ENCODE measurements around the gene TICRR. TPM values are rescaled to one million over a fixed set of nuclear protein-coding genes. Genes with fewer than 3 reads are reported as not detected.

Gene TICRR
- total and polyA plus RNA-seq, 2 donors (not counting 1 experiment from before 2014, with no cell fraction given): 0.05 to 0.07 TPM

DNA sequence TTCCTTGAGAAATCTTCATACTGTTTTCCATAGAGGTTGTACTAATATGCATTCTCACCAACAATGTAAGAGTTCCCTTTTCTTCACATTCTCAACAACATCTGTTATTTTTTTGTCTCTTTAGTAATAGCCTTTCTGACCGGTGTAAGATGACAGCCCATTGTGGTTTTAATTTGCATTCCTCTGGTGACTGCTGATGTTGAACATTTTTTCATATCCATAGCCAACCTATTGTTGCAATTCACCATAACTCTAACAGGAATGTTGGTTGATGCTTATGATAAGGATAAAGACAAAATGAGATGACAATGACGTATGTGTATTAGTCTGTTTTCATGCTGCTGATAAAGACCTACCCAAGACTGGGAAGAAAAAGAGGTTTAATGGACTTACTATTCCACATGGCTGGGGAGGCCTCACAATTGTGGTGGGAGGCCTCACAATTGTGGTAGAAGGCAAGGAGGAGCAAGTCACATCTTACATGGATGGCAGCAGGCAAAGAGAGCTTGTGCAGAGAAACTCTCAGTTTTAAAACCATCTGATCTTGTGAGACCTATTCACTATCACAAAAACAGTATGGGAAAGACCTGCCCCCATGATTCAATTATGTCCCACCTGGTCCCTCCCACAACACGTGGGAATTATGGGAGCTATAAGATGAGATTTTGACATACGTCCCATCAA is 41.3 kb upstream of the TICRR start:
- no peaks in the 10 kb centered on the region for H4K20me1 ChIP-seq (ENCODE audit: control insufficient read depth, insufficient read depth, low read length, poor library complexity, severe bottlenecking)
- H3K4me1 Mint-ChIP-seq: no peaks in the 10 kb centered on the region
- no peak for ATAC-seq (ENCODE audit: low read depth)
- H3K4me3 ChIP-seq (ENCODE audit: control extremely low read depth in 1 of 5, extremely low read depth in 1 of 5, insufficient read depth in 1 of 5, low read depth in 2 of 5, low read length in 4 of 5): no peak overlapping the region
- 83% methylated on average over 1 of the region's 4 CpGs for WGBS (ENCODE audit: insufficient coverage)
- H3K9me3 ChIP-seq (ENCODE audit: control extremely low read depth in 1 of 3, control insufficient read depth in 2 of 3, insufficient read depth in 1 of 3, low read length in 2 of 3): peaks cover 5 to 15% (median 7%) of the 10 kb centered on the region in 3 donors
- CTCF ChIA-PET: no interaction called here
- TF ChIP-seq, protein P1, sequence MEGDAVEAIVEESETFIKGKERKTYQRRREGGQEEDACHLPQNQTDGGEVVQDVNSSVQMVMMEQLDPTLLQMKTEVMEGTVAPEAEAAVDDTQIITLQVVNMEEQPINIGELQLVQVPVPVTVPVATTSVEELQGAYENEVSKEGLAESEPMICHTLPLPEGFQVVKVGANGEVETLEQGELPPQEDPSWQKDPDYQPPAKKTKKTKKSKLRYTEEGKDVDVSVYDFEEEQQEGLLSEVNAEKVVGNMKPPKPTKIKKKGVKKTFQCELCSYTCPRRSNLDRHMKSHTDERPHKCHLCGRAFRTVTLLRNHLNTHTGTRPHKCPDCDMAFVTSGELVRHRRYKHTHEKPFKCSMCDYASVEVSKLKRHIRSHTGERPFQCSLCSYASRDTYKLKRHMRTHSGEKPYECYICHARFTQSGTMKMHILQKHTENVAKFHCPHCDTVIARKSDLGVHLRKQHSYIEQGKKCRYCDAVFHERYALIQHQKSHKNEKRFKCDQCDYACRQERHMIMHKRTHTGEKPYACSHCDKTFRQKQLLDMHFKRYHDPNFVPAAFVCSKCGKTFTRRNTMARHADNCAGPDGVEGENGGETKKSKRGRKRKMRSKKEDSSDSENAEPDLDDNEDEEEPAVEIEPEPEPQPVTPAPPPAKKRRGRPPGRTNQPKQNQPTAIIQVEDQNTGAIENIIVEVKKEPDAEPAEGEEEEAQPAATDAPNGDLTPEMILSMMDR (IDR thresholded peaks at IDR 0.05): no peak
- no peaks in the 10 kb centered on the region for H3K4me1 ChIP-seq (ENCODE audit: control insufficient read depth in 2 of 2, insufficient read depth in 2 of 2, low read length in 2 of 2)
- H2AFZ ChIP-seq (ENCODE audit: insufficient read depth, low read depth, low read length, poor library complexity, severe bottlenecking): no peak overlapping the region
- POLR2A ChIA-PET: no interaction called here
- no peaks in the 10 kb centered on the region for H3K36me3 ChIP-seq (replicated peaks in 1 of 2; ENCODE audit: control extremely low read depth in 1 of 2, control insufficient read depth in 1 of 2, extremely low read depth in 1 of 2, insufficient read depth in 2 of 2, low read length in 1 of 2)
- no peak overlapping the region for H3K27ac Mint-ChIP-seq
- H3K4me3 Mint-ChIP-seq: no peak overlapping the region
- H3K27ac ChIP-seq (ENCODE audit: low read length in 2 of 2): no peak overlapping the region
- intact Hi-C loops (cut with micrococcal nuclease): no loop called here
- H3K27me3 ChIP-seq (replicated peaks in 1 of 4; ENCODE audit: control extremely low read depth in 1 of 4, control insufficient read depth in 3 of 4, insufficient read depth in 4 of 4, low read length in 3 of 4): no peaks in the 10 kb centered on the region
- H3K9ac ChIP-seq (ENCODE audit: low read length): no peak overlapping the region
- H3K27me3 Mint-ChIP-seq: peaks cover 18% of the 10 kb centered on the region
- H3K79me2 ChIP-seq (ENCODE audit: control insufficient read depth, insufficient read depth, low read length): no peaks in the 10 kb centered on the region
- no peak overlapping the region for H3K4me2 ChIP-seq (replicated peaks; ENCODE audit: low read depth, low read length, poor library complexity, severe bottlenecking)
- DNase-seq: no peak
- peaks cover 6% of the 10 kb centered on the region for H3K9me3 Mint-ChIP-seq (ENCODE audit: insufficient read depth)

DNA sequence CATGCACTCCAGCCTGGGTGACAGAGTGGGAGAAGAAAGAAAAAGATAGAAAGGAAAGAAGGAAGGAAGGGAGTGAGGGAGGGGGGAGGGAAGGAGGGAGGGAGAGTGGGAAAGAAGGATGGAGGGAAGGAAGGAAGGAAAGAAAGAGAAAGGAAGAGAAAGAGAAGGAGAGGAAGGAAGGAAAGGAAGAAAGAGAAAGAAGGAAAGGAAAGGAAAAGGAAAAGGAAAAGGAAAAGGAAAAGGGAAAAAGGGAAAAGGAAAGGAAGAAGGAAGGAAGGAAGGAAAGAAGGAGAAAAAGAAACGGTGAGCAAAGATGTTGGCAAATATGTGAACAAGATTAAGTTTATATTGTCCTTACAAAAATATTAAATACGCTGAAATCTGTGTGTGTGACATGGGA is 36.2 kb upstream of the TICRR start:
- ChIA-PET CTCF (no interaction called here), POLR2A (no interaction called here)
- intact Hi-C loops (cut with micrococcal nuclease): no loop called here
- H2AFZ ChIP-seq (ENCODE audit: insufficient read depth, low read depth, low read length, poor library complexity, severe bottlenecking): no peak overlapping the region
- Mint-ChIP-seq H3K4me1 (no peaks in the 10 kb centered on the region), H3K4me3 (no peak overlapping the region), H3K27me3 (peaks cover 33% of the 10 kb centered on the region), H3K9me3 (ENCODE audit: insufficient read depth) (peaks cover 4% of the 10 kb centered on the region), H3K27ac (no peak overlapping the region)
- no peak overlapping the region for H3K27ac ChIP-seq (ENCODE audit: low read length in 2 of 2)
- TF ChIP-seq, protein P1 (IDR thresholded peaks at IDR 0.05): no peak
- TF ChIP-seq EZH2 (IDR thresholded peaks at IDR 0.05; ENCODE audit: borderline replicate concordance, insufficient read depth, low read depth, low read length, poor library complexity, severe bottlenecking): no peak
- H3K27me3 ChIP-seq (replicated peaks in 1 of 4; ENCODE audit: control extremely low read depth in 1 of 4, control insufficient read depth in 3 of 4, insufficient read depth in 4 of 4, low read length in 3 of 4): no peaks in the 10 kb centered on the region
- 100% methylated on average over 1 of the region's 2 CpGs for WGBS (ENCODE audit: insufficient coverage)
- H3K36me3 ChIP-seq (replicated peaks in 1 of 2; ENCODE audit: control extremely low read depth in 1 of 2, control insufficient read depth in 1 of 2, extremely low read depth in 1 of 2, insufficient read depth in 2 of 2, low read length in 1 of 2): no peaks in the 10 kb centered on the region
- H3K4me1 ChIP-seq (ENCODE audit: control insufficient read depth in 2 of 2, insufficient read depth in 2 of 2, low read length in 2 of 2): no peaks in the 10 kb centered on the region
- no peak for DNase-seq
- peaks cover 5 to 24% (median 7%) of the 10 kb centered on the region in 3 donors for H3K9me3 ChIP-seq (ENCODE audit: control extremely low read depth in 1 of 3, control insufficient read depth in 2 of 3, insufficient read depth in 1 of 3, low read length in 2 of 3)
- no peaks in the 10 kb centered on the region for H4K20me1 ChIP-seq (ENCODE audit: control insufficient read depth, insufficient read depth, low read length, poor library complexity, severe bottlenecking)
- ATAC-seq (ENCODE audit: low read depth): no peak
- H3K79me2 ChIP-seq (ENCODE audit: control insufficient read depth, insufficient read depth, low read length): no peaks in the 10 kb centered on the region
- H3K9ac ChIP-seq (ENCODE audit: low read length): no peak overlapping the region
- no peak overlapping the region for H3K4me3 ChIP-seq (ENCODE audit: control extremely low read depth in 1 of 5, extremely low read depth in 1 of 5, insufficient read depth in 1 of 5, low read depth in 2 of 5, low read length in 4 of 5)
- H3K4me2 ChIP-seq (replicated peaks; ENCODE audit: low read depth, low read length, poor library complexity, severe bottlenecking): no peak overlapping the region
